Peyer's patch (tissue), 4 donors: ENCODE measurements around the gene FMN1.

ENCODE experiments used
- POLR2A ChIP-seq, 2 donors: fragments of 450-650 bp; IDR thresholded peaks; one replicate each; pipeline ENCODE4 v1.5.1; 2017; ENCODE audit warnings: antibody characterized with exemption in 2 of 2, mild to moderate bottlenecking in 2 of 2, moderate library complexity in 2 of 2
- TF ChIP-seq, protein P1 (sequence below), 6 experiments: fragments of 450-650 bp in 4 of 6; fragments of 200-600 bp in 2 of 6; sonication (generic) in 1 of 6; IDR thresholded peaks; one replicate each; pipeline ENCODE4 v1.5.1; 2017 to 2019; ENCODE audit warnings: antibody characterized with exemption in 6 of 6, mild to moderate bottlenecking in 3 of 6, moderate library complexity in 1 of 6

DNA sequence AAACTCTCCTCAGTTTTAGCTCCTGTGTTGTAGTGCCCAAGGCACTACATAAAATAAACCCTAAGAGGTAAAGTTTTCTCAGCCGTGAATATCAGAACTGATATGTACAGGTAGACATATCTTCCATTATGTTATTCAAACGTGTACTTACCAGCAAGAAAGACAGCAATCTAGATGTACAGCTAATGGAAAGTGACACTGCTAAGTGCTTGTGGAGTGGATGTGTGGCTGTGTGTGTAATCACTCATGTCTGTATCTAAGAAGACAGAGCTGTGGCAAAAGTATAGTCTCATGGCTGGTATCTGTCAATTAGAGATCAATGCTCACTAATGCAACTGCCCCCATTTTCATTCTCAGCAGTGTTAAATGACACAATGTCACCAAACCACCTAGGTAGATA is 101.3 kb downstream of the FMN1 start:
- TF ChIP-seq, protein P1, sequence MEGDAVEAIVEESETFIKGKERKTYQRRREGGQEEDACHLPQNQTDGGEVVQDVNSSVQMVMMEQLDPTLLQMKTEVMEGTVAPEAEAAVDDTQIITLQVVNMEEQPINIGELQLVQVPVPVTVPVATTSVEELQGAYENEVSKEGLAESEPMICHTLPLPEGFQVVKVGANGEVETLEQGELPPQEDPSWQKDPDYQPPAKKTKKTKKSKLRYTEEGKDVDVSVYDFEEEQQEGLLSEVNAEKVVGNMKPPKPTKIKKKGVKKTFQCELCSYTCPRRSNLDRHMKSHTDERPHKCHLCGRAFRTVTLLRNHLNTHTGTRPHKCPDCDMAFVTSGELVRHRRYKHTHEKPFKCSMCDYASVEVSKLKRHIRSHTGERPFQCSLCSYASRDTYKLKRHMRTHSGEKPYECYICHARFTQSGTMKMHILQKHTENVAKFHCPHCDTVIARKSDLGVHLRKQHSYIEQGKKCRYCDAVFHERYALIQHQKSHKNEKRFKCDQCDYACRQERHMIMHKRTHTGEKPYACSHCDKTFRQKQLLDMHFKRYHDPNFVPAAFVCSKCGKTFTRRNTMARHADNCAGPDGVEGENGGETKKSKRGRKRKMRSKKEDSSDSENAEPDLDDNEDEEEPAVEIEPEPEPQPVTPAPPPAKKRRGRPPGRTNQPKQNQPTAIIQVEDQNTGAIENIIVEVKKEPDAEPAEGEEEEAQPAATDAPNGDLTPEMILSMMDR (IDR thresholded peaks at IDR 0.05) = no peak
- TF ChIP-seq POLR2A (IDR thresholded peaks at IDR 0.05) = no peak
